ENCODE measurements around the gene NAGA.
"Not testable (repeated sequence)": the region's sequence is repeated elsewhere in the genome, so short reads cannot be mapped to it uniquely, and the experiment has no call there.

The NAGA gene

GRCh38 chr22:42070517-42071422, at the start of gene NAGA:
NAGA (minus strand) TSS chr22:42070812; CDS start chr22:42070297, 515 bp downstream.
- DNase-seq = peak; percentile 100

GRCh38 chr22:42116848-42117424, 46.3 kb upstream of the NAGA start:
- DNase-seq = no peak

GRCh38 chr22:42115420-42115830, 44.8 kb upstream of the NAGA start:
- not testable (repeated sequence) for DNase-seq

GRCh38 chr22:42114721-42115120, 44.1 kb upstream of the NAGA start:
- peak; percentile 69 for DNase-seq

GRCh38 chr22:42112793-42113192, 42.2 kb upstream of the NAGA start:
- peak; percentile 50 for DNase-seq

GRCh38 chr22:42111798-42112197, 41.2 kb upstream of the NAGA start:
- no peak for DNase-seq

- DNase-seq = no peak
Observed at GRCh38 chr22:42108848-42109247, 38.2 kb upstream of the NAGA start.

- not testable (repeated sequence) for DNase-seq
Observed at GRCh38 chr22:42104332-42104860, 33.8 kb upstream of the NAGA start.

- DNase-seq = no peak
Observed at GRCh38 chr22:42101199-42101598, 30.6 kb upstream of the NAGA start.

GRCh38 chr22:42091455-42091782, 20.8 kb upstream of the NAGA start:
- no peak for DNase-seq

GRCh38 chr22:42090596-42091454, 20.2 kb upstream of the NAGA start, which contains the start of gene NDUFA6:
NDUFA6 (minus strand) TSS chr22:42090772; CDS start chr22:42090744, 28 bp downstream.
- DNase-seq = peak; percentile 99

- no peak for DNase-seq
Observed at GRCh38 chr22:42086051-42086450, 15.4 kb upstream of the NAGA start.

GRCh38 chr22:42084874-42085273, 14.3 kb upstream of the NAGA start:
- DNase-seq = no peak

- DNase-seq = no peak
Observed at GRCh38 chr22:42083119-42083518, 12.5 kb upstream of the NAGA start.

GRCh38 chr22:42080287-42080686, 9.7 kb upstream of the NAGA start:
- DNase-seq = peak; percentile 44

GRCh38 chr22:42079319-42080251, 9.0 kb upstream of the NAGA start, which contains the start of gene SMDT1:
SMDT1 (plus strand) TSS chr22:42079700; CDS start chr22:42079769, 69 bp downstream.
- peak; percentile 99 for DNase-seq

GRCh38 chr22:42078469-42079318, 8.1 kb upstream of the NAGA start:
- DNase-seq = no peak

GRCh38 chr22:42077486-42078125, 7.0 kb upstream of the NAGA start:
- no peak for DNase-seq

GRCh38 chr22:42076764-42077485, 6.3 kb upstream of the NAGA start:
- no peak for DNase-seq

Data from hematopoietic multipotent progenitor cell treated with erythropoietin and hydrocortisone succinate and interleukin-3 and kit ligand, for 6 days (in vitro differentiated cells).